ENCODE results near the gene PTPRQ. TPM values are rescaled to one million over a fixed set of nuclear protein-coding genes. Genes with fewer than 3 reads are reported as not detected.

The PTPRQ gene
- polyA plus RNA-seq, 1 experiment: 5.1 TPM

DNA sequence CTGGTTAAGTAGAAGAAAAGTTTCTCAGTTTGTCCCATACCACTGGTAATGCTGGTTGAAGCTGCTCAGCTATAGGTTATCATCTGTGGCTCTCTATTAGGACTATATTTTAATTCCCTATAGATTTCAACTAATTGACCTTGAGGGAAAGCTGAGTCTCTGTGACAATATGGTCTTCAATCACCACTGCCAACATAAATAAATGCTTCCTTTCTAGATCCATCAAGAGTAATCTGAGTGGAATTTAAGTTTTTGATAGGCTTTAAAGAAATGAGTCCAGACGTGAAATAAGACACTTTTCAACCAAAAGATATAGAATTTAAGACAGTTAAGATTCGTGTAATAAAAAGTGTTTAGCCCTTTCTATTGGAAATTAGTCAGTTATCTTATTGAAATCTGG lies 199.9 kb downstream of the PTPRQ start:
- H3K27me3 ChIP-seq (ENCODE audit: control insufficient read depth, insufficient read depth, low read length): no peaks in the 10 kb centered on the region
- POLR2A ChIA-PET: no interaction called here
- TF ChIP-seq, protein P1, sequence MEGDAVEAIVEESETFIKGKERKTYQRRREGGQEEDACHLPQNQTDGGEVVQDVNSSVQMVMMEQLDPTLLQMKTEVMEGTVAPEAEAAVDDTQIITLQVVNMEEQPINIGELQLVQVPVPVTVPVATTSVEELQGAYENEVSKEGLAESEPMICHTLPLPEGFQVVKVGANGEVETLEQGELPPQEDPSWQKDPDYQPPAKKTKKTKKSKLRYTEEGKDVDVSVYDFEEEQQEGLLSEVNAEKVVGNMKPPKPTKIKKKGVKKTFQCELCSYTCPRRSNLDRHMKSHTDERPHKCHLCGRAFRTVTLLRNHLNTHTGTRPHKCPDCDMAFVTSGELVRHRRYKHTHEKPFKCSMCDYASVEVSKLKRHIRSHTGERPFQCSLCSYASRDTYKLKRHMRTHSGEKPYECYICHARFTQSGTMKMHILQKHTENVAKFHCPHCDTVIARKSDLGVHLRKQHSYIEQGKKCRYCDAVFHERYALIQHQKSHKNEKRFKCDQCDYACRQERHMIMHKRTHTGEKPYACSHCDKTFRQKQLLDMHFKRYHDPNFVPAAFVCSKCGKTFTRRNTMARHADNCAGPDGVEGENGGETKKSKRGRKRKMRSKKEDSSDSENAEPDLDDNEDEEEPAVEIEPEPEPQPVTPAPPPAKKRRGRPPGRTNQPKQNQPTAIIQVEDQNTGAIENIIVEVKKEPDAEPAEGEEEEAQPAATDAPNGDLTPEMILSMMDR (IDR thresholded peaks at IDR 0.05; ENCODE audit: insufficient read depth, low read depth, low read length): no peak
- DNase-seq (ENCODE audit: low read depth): no peak
- CTCF ChIA-PET: no interaction called here
- no peak overlapping the region for H3K4me3 ChIP-seq (ENCODE audit: low read depth, low read length)
- H3K36me3 ChIP-seq (ENCODE audit: control insufficient read depth, insufficient read depth, low read length): no peaks in the 10 kb centered on the region

DNA sequence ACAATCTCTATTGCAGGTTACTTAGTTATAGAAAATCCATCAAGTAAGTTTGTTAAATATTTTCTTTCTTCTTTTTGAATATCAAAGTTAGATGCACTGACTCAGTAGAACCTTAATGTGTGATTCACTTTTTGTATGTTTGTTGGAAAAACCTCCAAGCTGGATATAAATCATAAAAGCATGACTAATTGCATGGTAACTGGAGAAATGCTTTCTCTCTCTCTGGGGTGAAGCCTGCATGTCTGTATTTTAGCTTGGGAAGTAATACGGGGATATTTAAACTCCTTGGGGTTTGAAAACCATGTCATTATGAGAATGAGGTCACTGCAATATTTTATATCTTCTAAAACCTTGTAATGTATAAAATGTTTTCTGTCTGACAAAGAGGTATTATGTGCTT lies 204.8 kb downstream of the PTPRQ start:
- no peaks in the 10 kb centered on the region for H3K36me3 ChIP-seq (ENCODE audit: control insufficient read depth, insufficient read depth, low read length)
- CTCF ChIA-PET: interaction anchor here (0.8 to 2.0 kb wide), 3 partner anchors 11 to 50 kb away, joined by 4 to 6 read pairs (median 5); no protein-coding TSS in a partner anchor
- POLR2A ChIA-PET: no interaction called here
- TF ChIP-seq, protein P1 (IDR thresholded peaks at IDR 0.05; ENCODE audit: insufficient read depth, low read depth, low read length): no peak
- DNase-seq (ENCODE audit: low read depth): peak; percentile 76
- no peak overlapping the region for H3K4me3 ChIP-seq (ENCODE audit: low read depth, low read length)
- no peaks in the 10 kb centered on the region for H3K27me3 ChIP-seq (ENCODE audit: control insufficient read depth, insufficient read depth, low read length)

DNA sequence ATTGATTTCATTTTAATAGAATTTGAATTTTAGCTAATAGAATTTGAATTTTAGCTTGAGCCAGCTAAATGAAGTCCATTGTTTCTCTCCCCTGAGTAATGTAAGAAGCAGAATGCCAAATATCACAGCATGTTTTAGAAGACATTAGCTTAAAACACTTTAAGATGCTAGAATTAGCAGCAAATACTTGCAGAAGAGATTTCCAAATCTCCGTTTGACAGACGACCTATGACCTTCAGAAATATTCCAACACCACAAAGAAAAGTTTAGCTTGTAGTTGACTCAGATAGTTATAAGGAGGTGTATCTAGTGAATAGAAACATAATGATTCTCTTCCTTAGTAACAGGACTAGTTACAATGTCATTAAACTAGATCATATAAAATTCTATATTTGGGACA lies 211.7 kb downstream of the PTPRQ start:
- H3K27me3 ChIP-seq (ENCODE audit: control insufficient read depth, insufficient read depth, low read length): no peaks in the 10 kb centered on the region
- H3K4me3 ChIP-seq (ENCODE audit: low read depth, low read length): no peak overlapping the region
- TF ChIP-seq, protein P1 (IDR thresholded peaks at IDR 0.05; ENCODE audit: insufficient read depth, low read depth, low read length): no peak
- H3K36me3 ChIP-seq (ENCODE audit: control insufficient read depth, insufficient read depth, low read length): no peaks in the 10 kb centered on the region
- POLR2A ChIA-PET: no interaction called here
- DNase-seq (ENCODE audit: low read depth): no peak
- CTCF ChIA-PET: interaction anchor here (1.0 kb wide), 1 partner anchor 10 kb away, joined by 3 read pairs; no protein-coding TSS in a partner anchor

DNA sequence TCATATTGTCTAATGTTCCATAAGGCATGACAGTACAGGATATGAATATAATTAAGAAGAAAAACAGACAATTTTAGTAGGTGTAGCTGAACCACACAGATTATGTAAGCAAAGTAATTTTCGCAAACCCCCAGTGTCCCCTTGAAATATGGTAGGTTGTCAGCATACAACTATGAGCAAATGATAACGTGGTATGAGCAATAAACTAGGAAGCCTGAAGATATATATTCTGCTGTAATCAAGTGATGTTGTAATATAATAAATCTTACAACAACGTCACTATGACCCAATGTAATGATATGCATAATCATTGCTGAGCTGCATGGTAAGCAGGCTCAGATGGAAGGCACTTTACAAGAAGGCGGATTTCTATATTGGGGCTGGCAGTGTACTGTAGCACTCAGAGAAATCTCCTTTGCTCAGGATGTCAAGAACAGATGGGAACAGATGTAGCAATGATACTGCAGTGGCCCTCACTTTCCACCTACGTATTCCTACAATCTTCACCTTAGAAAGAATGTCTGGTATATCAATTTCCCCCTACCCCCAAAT lies 215.6 kb downstream of the PTPRQ start:
- H3K27me3 ChIP-seq (ENCODE audit: control insufficient read depth, insufficient read depth, low read length): no peaks in the 10 kb centered on the region
- TF ChIP-seq, protein P1 (IDR thresholded peaks at IDR 0.05; ENCODE audit: insufficient read depth, low read depth, low read length): no peak
- ChIA-PET POLR2A (no interaction called here), CTCF (no interaction called here)
- H3K4me3 ChIP-seq (ENCODE audit: low read depth, low read length): no peak overlapping the region
- DNase-seq (ENCODE audit: low read depth): no peak
- H3K36me3 ChIP-seq (ENCODE audit: control insufficient read depth, insufficient read depth, low read length): no peaks in the 10 kb centered on the region

DNA sequence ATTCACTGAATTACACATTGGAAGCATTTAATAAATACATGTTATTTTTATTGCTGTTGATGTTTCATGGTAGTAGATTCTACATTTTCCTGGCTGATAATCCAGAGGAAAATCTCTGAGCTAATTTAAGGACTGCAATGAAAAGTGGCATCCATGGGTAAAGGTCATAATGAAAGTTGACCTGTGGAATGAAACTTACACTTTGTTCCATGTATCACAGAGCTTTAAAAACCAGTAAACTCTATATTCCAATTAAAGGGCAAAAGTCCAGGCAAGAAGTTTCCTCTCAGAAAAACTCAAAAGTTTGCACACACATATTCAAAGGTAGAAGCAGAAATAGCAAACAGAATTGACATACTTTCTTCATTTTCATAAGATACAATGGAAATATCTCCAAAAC lies 218.6 kb downstream of the PTPRQ start:
- H3K27me3 ChIP-seq (ENCODE audit: control insufficient read depth, insufficient read depth, low read length): no peaks in the 10 kb centered on the region
- TF ChIP-seq, protein P1 (IDR thresholded peaks at IDR 0.05; ENCODE audit: insufficient read depth, low read depth, low read length): no peak
- no peak overlapping the region for H3K4me3 ChIP-seq (ENCODE audit: low read depth, low read length)
- ChIA-PET POLR2A (no interaction called here), CTCF (no interaction called here)
- no peak for DNase-seq (ENCODE audit: low read depth)
- no peaks in the 10 kb centered on the region for H3K36me3 ChIP-seq (ENCODE audit: control insufficient read depth, insufficient read depth, low read length)

All from BJ (cell line).